ENCODE data around the gene CH25H. TPM values are rescaled to one million over a fixed set of nuclear protein-coding genes. Genes with fewer than 3 reads are reported as not detected.
"Not testable (repeated sequence)": the region's sequence is repeated elsewhere in the genome, so short reads cannot be mapped to it uniquely, and the experiment has no call there.

The CH25H gene
- total RNA-seq = 1 to 10 TPM in 2 of 4 donors, under 1 TPM in 2; 0.68 to 4.2 (median 1.1) TPM

DNA sequence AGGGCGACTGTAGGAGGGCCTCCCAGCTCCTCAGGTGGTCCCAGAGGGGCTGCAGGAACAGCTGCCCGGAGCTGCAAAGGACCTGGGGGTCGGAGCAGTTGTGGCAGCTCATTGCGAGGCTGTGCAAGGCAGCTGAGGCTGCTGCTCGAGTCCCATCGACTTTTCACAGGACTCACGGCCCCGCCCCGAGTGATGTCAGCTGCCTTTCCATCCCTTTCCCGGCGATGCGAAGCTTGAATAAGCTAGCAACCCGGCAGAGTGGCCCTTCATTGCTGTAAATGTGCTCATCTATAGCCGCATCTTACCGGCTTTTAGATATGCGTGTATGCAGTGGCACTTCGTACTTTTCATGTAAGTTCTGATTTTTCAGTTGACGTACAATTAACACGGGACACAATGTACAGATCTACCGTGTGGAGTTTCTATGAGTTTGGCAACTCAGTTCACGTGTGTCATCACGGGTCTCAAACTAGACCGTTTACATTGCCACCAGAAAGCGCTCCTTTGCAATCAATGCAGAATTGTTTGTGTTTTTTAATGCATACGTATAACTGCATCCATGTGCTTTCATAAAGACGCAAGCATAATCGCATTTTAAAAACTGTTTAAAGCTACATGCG lies at the start of gene CH25H:
CH25H (minus strand) TSS at position 137 of the 620 bp plus-strand sequence; CDS start at position 112, 25 bp downstream.
- Histone ChIP-seq H3K4me1 (peaks cover 26% of the 10 kb centered on the region), H3K4me3 (peak within 1 kb of the TSS; percentile 58), H3K9me3 (no peaks in the 10 kb centered on the region), H3K36me3 (no peaks in the 10 kb centered on the region), H3K27me3 (peaks cover 9% of the 10 kb centered on the region), H3K27ac (peak within 1 kb of the TSS; percentile 66)
- DNase-seq (ENCODE audit: low spot score in 2 of 2) = peak; percentile 90
- WGBS = under 1% methylated on average over 26 of the region's 28 CpGs
- TF ChIP-seq EP300 (IDR thresholded peaks at IDR 0.05) = no peak
- TF ChIP-seq POLR2AphosphoS5 (IDR thresholded peaks at IDR 0.05) = no peak
- TF ChIP-seq POLR2A (IDR thresholded peaks at IDR 0.05) = peak in 1 of 2 donors; percentile 73

DNA sequence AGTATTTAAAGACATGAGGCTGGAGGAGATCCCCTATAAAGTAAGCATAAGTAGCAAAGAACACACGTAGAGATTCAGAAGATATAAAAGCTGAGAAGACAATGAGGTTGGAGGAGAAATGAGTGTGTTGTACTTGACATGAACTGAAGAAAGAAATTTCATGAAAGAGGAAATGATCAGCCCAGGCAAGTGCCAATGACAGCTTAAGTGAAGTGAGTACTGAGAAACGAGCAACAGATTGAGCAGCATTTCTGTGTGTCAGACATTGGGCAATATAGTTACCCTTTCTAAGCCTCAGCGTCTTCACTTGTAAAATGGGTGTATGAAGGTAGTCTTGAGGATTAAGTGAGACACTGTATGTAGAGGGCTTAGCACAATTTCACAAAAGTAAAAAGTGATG lies 49.2 kb upstream of the CH25H start:
- no peaks in the 10 kb centered on the region for H3K36me3 ChIP-seq
- WGBS = 61% methylated on average over 3 of the region's 3 CpGs

DNA sequence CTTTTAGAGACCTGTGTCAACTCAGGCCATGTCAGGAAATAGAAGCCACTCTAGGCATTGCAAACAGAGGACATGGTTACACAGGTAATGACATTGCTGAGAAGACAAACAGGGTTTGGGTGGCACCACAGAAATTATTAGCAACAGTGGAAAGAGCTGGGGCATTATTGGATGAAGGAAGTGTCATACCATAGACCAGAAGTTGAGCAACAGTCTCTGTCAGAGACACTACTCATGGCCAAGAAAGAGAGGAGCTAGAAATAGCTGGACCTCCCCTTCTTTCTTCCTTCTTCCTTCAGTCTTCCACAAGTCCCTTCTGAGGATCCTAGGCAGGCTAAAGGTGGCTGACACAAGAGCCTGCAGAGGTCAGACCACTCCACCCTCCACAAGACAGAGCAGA lies 48.7 kb upstream of the CH25H start:
- DNase-seq (ENCODE audit: low spot score in 2 of 2) = no peak
- Histone ChIP-seq H3K27ac (no peak overlapping the region), H3K27me3 (no peaks in the 10 kb centered on the region), H3K9me3 (no peaks in the 10 kb centered on the region), H3K36me3 (no peaks in the 10 kb centered on the region), H3K4me1 (peaks cover 12% of the 10 kb centered on the region), H3K4me3 (no peak overlapping the region)
- TF ChIP-seq EP300 (IDR thresholded peaks at IDR 0.05) (no peak), POLR2AphosphoS5 (IDR thresholded peaks at IDR 0.05) (no peak)

More for the DNA sequence above, 49.2 kb upstream of the CH25H start:
- no peak for DNase-seq (ENCODE audit: low spot score in 2 of 2)
- Histone ChIP-seq H3K27me3 (no peaks in the 10 kb centered on the region), H3K27ac (no peak overlapping the region), H3K4me1 (peaks cover 11% of the 10 kb centered on the region), H3K9me3 (no peaks in the 10 kb centered on the region), H3K4me3 (no peak overlapping the region)
- TF ChIP-seq EP300 (IDR thresholded peaks at IDR 0.05) (no peak), POLR2AphosphoS5 (IDR thresholded peaks at IDR 0.05) (no peak), POLR2A (IDR thresholded peaks at IDR 0.05) (no peak)

DNA sequence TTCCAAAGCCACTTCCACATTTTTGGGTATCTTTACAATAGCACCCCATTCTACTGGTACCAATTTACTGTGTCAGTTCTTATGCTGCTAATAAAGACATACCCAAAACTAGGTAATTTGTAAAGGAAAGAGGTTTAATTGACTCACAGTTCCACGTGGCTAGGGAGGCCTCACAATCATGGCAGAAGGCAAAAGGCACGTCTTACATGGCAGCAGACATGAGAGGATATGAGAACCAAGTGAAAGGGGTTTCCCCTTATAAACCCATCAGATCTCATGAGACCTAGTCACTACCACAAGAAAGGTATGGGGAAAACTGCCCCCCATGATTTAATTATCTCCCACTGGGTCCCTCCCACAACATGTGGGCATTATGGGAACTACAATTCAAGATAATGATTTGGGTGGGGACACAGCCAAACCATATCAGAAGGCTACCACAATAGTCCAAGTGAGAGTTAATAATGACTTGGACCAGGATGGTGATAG lies 48.0 kb upstream of the CH25H start:
- peaks cover 14% of the 10 kb centered on the region for H3K4me1 ChIP-seq
- not testable (repeated sequence) for DNase-seq (ENCODE audit: low spot score in 2 of 2); H3K27ac ChIP-seq; H3K27me3 ChIP-seq; H3K36me3 ChIP-seq; H3K4me3 ChIP-seq; H3K9me3 ChIP-seq
- WGBS = 74% methylated on average over 2 of the region's 2 CpGs

GRCh38 chr10:89252225-89252585 lies 45.1 kb upstream of the CH25H start:
- Histone ChIP-seq H3K27me3 (no peaks in the 10 kb centered on the region), H3K27ac (no peak overlapping the region), H3K9me3 (no peaks in the 10 kb centered on the region), H3K36me3 (no peaks in the 10 kb centered on the region), H3K4me1 (peaks cover 14% of the 10 kb centered on the region), H3K4me3 (peak overlapping the region; percentile 87)
- TF ChIP-seq EP300 (IDR thresholded peaks at IDR 0.05) (no peak), POLR2AphosphoS5 (IDR thresholded peaks at IDR 0.05) (no peak), CTCF (IDR thresholded peaks at IDR 0.05) (no peak), POLR2A (IDR thresholded peaks at IDR 0.05) (no peak)
- DNase-seq (ENCODE audit: low spot score in 2 of 2) = no peak
- WGBS = 88% methylated on average over 2 of the region's 2 CpGs

DNA sequence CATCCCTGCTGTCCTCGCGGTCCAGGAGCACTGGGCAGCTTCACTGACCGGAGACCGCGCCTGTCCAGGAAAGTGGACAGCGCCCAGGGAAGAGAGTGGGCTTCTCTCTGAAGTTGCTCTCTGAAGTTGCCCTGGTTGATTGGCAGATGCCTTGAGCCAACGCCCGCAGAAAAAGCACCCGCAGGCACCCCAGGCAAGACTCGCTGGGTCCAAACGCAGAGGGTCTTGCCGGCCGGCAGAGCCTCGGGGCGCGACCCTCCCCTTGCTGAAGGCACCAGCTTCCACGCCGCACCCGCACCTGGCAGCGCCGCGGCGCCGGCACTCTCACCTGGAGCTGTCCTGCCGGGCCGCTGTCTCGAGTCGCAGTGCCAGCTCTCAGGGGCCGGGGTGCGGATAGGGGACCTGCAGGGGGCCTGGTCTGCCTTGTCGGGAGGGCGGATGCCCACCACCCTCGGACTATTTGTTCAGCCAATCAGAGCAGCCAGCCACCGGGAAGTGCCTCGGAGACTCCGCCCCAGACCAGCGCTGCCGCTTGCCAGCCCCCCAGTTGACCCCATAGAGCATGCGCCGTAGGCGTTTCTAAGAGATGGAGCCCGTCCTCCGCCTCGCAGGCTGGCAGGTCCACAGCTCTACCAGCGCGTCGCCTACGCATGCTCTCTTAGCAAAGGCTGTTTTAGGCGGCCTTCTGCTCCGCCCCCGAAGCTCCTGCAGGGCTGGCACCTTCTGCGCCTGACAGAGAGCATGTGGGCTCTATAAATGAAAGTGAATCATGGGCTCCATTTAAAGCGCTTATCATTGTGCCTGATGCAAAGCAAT lies 44.5 kb upstream of the CH25H start, which contains the start of gene LIPA:
LIPA (minus strand) TSS at position 367 of the 816 bp plus-strand sequence. CDS start 4,127 bp downstream, outside the sequence.
- TF ChIP-seq POLR2A (IDR thresholded peaks at IDR 0.05) (peak in 1 of 2 donors; percentile 14), CTCF (IDR thresholded peaks at IDR 0.05) (no peak)
- Histone ChIP-seq H3K4me1 (peaks cover 14% of the 10 kb centered on the region), H3K27ac (peak within 1 kb of the TSS; percentile 74), H3K9me3 (no peaks in the 10 kb centered on the region), H3K36me3 (no peaks in the 10 kb centered on the region), H3K4me3 (peak within 1 kb of the TSS; percentile 87), H3K27me3 (no peaks in the 10 kb centered on the region)
- whole genome bisulfite sequencing = under 1% methylated on average over 16 of the region's 53 CpGs
- peak; percentile 96 for DNase-seq (ENCODE audit: low spot score in 2 of 2)

DNA sequence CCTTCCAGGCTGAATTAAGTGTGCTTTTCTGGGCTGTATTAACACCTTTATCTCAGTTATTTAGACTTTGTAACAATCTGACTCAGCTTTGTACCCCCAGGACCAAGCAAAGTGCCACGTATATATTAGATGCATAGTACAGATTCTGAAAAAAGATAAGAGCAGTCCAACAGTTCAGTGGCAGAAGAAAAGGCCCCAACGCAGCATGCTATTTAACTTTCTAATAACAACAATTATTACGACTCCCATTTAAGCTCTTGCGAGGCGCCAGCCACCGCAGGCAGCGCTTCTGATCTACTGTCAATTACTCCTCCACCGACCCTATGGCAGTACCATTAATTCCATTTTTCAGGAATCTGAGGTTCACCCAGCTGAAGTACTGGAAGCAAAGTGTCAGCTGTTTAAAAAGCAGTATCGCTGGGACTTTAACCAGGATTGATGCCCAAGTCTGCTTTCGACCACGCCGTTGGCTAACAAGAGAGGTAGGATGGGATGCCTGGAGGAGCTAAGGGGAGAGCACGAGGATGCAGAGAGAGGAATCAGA lies 43.8 kb upstream of the CH25H start:
- no peak for DNase-seq (ENCODE audit: low spot score in 2 of 2)
- Histone ChIP-seq H3K4me3 (peak overlapping the region; percentile 87), H3K27ac (peak overlapping the region; percentile 74), H3K9me3 (no peaks in the 10 kb centered on the region), H3K4me1 (peaks cover 14% of the 10 kb centered on the region), H3K36me3 (no peaks in the 10 kb centered on the region), H3K27me3 (no peaks in the 10 kb centered on the region)
- 15% methylated on average over 13 of the region's 13 CpGs for WGBS
- TF ChIP-seq CTCF (IDR thresholded peaks at IDR 0.05) (no peak), POLR2A (IDR thresholded peaks at IDR 0.05) (no peak), EP300 (IDR thresholded peaks at IDR 0.05) (no peak), POLR2AphosphoS5 (IDR thresholded peaks at IDR 0.05) (no peak)
